Pericardium fibroblast (primary cell): ENCODE results near the gene SMARCC1. TPM values are rescaled to one million over a fixed set of nuclear protein-coding genes. Genes with fewer than 3 reads are reported as not detected.

Source experiments
- total RNA-seq: library from RNA; depleted of rRNA; stranded (reverse); fragments of >200 nt; gene quantifications from 2 replicates; pipeline ENCODE4 v1.2.3, GENCODE V29; 2015

The SMARCC1 gene
- 22.4 and 37.2 TPM in 2 replicates for total RNA-seq

GRCh38 chr3:47781685-47782445, at the start of gene SMARCC1:
SMARCC1 (minus strand) TSS chr3:47781893; CDS start chr3:47781797, 96 bp downstream.

GRCh38 chr3:47802734-47803479, 21.2 kb upstream of the SMARCC1 start, which contains the start of gene DHX30:
DHX30 (plus strand) TSS chr3:47803138; CDS start chr3:47810684, 7,546 bp downstream.

GRCh38 chr3:47578691-47579632, 202.7 kb downstream of the SMARCC1 start, which contains the start of gene CSPG5:
CSPG5 (minus strand) TSS chr3:47578865; CDS start chr3:47578693, 172 bp downstream.

Other genes starting within 250 kb of the SMARCC1 start
- 0.70 TPM in 1 of 2 replicates, not detected in the other for gene CSPG5, start 203.0 kb downstream of the SMARCC1 start, total RNA-seq
- 30.8 and 40.5 TPM in 2 replicates for gene DHX30, start 21.2 kb upstream of the SMARCC1 start, total RNA-seq
- gene MAP4, start 234.5 kb upstream of the SMARCC1 start, total RNA-seq = 143 and 149 TPM in 2 replicates